ENCODE results near the gene MAP4K4. TPM values are rescaled to one million over a fixed set of nuclear protein-coding genes. Genes with fewer than 3 reads are reported as not detected.

The MAP4K4 gene
- total RNA-seq, 1 experiment from 2014 or later, result 132 TPM

GRCh38 chr2:101869527-101869926 is 172.0 kb downstream of the MAP4K4 start:
- Histone ChIP-seq H3K4me2 (ENCODE audit: insufficient read depth, insufficient read length, low read length) (no peak overlapping the region), H3K23me2 (ENCODE audit: insufficient read length, low read depth, low read length, poor library complexity, severe bottlenecking) (no peaks in the 10 kb centered on the region), H2BK5ac (ENCODE audit: insufficient read length, low read length) (no peak overlapping the region), H3K79me2 (ENCODE audit: insufficient read depth, low read length) (no peaks in the 10 kb centered on the region), H3K79me1 (ENCODE audit: insufficient read depth, low read depth, low read length, poor library complexity, severe bottlenecking) (no peaks in the 10 kb centered on the region), H4K20me1 (ENCODE audit: control insufficient read depth, insufficient read depth, insufficient read length) (no peaks in the 10 kb centered on the region), H3K9me3 (ENCODE audit: control insufficient read depth, low read depth, low read length) (no peaks in the 10 kb centered on the region), H3K56ac (ENCODE audit: insufficient read length, low read depth, low read length) (no peak overlapping the region), H3K14ac (ENCODE audit: insufficient read depth, low read length) (no peak overlapping the region), H4K91ac (ENCODE audit: insufficient read length, low read depth, low read length) (no peak overlapping the region), H3K23ac (ENCODE audit: insufficient read length, low read depth, low read length) (no peak overlapping the region), H4K8ac (replicated peaks; ENCODE audit: insufficient read length, low read depth, low read length) (no peak overlapping the region), H3K4me1 (ENCODE audit: insufficient read depth, low read length) (no peaks in the 10 kb centered on the region), H2BK12ac (ENCODE audit: insufficient read length, low read depth, low read length) (no peak overlapping the region), H4K5ac (ENCODE audit: insufficient read length, low read depth, low read length) (no peak overlapping the region), H2BK15ac (ENCODE audit: low read depth, low read length) (no peak overlapping the region), H2AK5ac (ENCODE audit: insufficient read length, low read length) (no peak overlapping the region), H3K27me3 (ENCODE audit: insufficient read depth, low read length) (no peaks in the 10 kb centered on the region), H2BK20ac (ENCODE audit: low read depth, low read length, poor library complexity, severe bottlenecking) (no peak overlapping the region), H3K4ac (ENCODE audit: low read depth, low read length) (no peak overlapping the region), H2BK120ac (ENCODE audit: low read depth, low read length, poor library complexity, severe bottlenecking) (no peak overlapping the region), H3T11ph (ENCODE audit: low read length) (no peak overlapping the region), H3K27ac (ENCODE audit: insufficient read length, low read depth, low read length) (no peak overlapping the region), H2AFZ (ENCODE audit: low read length) (no peak overlapping the region), H3K18ac (ENCODE audit: insufficient read length, low read depth, low read length) (no peak overlapping the region), H3K9ac (ENCODE audit: extremely low read depth, insufficient read length, low read length) (no peak overlapping the region)
- Mint-ChIP-seq H3K4me1 (peaks cover 13% of the 10 kb centered on the region in 2 experiments; a peak in 3 of 4 replicates), H3K27me3 (ENCODE audit: low read depth) (no peaks in the 10 kb centered on the region), H3K4me3 (no peak overlapping the region), H3K27ac (peak overlapping the region in 2 of 3 experiments; percentile 17 to 20; a peak in 1 of 7 replicates), H3K36me3 (ENCODE audit: insufficient read depth in 1 of 3, low read depth in 3 of 3) (peaks cover 40 to 88% (median 87%) of the 10 kb centered on the region in 3 experiments; a peak in 6 of 7 replicates), H3K9me3 (no peaks in the 10 kb centered on the region)
- no peak for TF ChIP-seq CTCF (conservative IDR thresholded peaks at IDR 0.05)
- WGBS (ENCODE audit: extremely low coverage, insufficient read length, low lambda C conversion rate), result no CpG with 5 or more reads among the region's 15 CpGs
- no peak for DNase-seq

Measured in H9 (cell line).